Mucosa of rectum (tissue), 2 donors: ENCODE results near the gene FLNA.

Experiments used
- H3K27ac ChIP-seq, 2 donors: one replicate each; pipeline ENCODE4 v1.7.0; 2013; ENCODE audit warnings: inconsistent platforms in 2 of 2, low read depth in 2 of 2, low read length in 2 of 2
- H3K27me3 ChIP-seq, 2 donors: one replicate each; pipeline ENCODE4 v1.7.0; 2013; ENCODE audit warnings: low read length in 2 of 2; ENCODE audit not compliant: control insufficient read depth in 2 of 2, insufficient read depth in 2 of 2
- H3K36me3 ChIP-seq, 2 donors: one replicate each; pipeline ENCODE4 v1.7.0; 2013; ENCODE audit warnings: low read length in 2 of 2; ENCODE audit not compliant: control insufficient read depth in 2 of 2, insufficient read depth in 2 of 2
- H3K4me1 ChIP-seq, 2 donors: one replicate each; pipeline ENCODE4 v1.7.0; 2013; ENCODE audit warnings: low read length in 2 of 2, mild to moderate bottlenecking in 1 of 2; ENCODE audit not compliant: control insufficient read depth in 2 of 2, insufficient read depth in 2 of 2
- H3K4me3 ChIP-seq, 2 donors: one replicate each; pipeline ENCODE4 v1.7.0; 2013; ENCODE audit warnings: low read length in 2 of 2
- H3K9ac ChIP-seq, 2 donors: one replicate each; pipeline ENCODE4 v1.7.0; 2013; ENCODE audit warnings: low read length in 2 of 2, low read depth in 1 of 2, mild to moderate bottlenecking in 1 of 2
- H3K9me3 ChIP-seq, 2 donors: one replicate each; pipeline ENCODE4 v1.7.0; 2013; ENCODE audit warnings: low read length in 2 of 2; ENCODE audit not compliant: control insufficient read depth in 2 of 2
- donor health status: healthy.
- donor health status: Normal muscosa, but diverticular disease.

Gene FLNA

GRCh38 chrX:154334496-154334895 lies 39.9 kb downstream of the FLNA start:
- no peaks in the 10 kb centered on the region for H3K4me1 ChIP-seq
- no peaks in the 10 kb centered on the region for H3K36me3 ChIP-seq
- H3K9me3 ChIP-seq: no peaks in the 10 kb centered on the region
- H3K4me3 ChIP-seq: no peak overlapping the region
- H3K9ac ChIP-seq: no peak overlapping the region
- no peak overlapping the region for H3K27ac ChIP-seq
- peaks cover 8 to 12% of the 10 kb centered on the region in 2 donors for H3K27me3 ChIP-seq

DNA sequence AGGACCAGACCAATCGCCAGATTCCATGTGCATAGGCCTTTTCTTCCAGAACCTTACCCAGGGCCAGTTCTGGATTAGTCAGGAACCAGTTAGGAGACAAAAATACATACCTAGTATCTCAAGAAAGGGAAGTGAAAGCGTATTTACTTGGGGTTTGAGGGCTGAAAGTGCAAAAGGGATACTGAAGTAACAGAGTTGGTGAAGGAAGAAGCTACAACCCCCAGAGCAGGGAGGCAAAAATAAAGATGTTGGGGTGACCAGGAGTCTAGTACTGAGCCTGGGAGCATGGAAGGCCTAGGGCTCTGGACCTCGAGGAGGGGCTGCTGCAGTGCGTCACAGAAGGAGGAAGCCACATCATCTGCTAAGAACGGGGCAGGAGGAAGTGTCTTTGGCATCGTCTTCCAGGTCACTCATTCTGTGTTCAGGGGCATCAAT lies 40.6 kb downstream of the FLNA start:
- Histone ChIP-seq H3K9me3 (no peaks in the 10 kb centered on the region), H3K36me3 (no peaks in the 10 kb centered on the region), H3K4me3 (no peak overlapping the region), H3K9ac (no peak overlapping the region), H3K4me1 (no peaks in the 10 kb centered on the region), H3K27ac (no peak overlapping the region), H3K27me3 (peaks cover 9 to 15% of the 10 kb centered on the region in 2 donors)

GRCh38 chrX:154333116-154333515 lies 41.3 kb downstream of the FLNA start:
- no peaks in the 10 kb centered on the region for H3K9me3 ChIP-seq
- H3K27me3 ChIP-seq: peaks cover 12 to 18% of the 10 kb centered on the region in 2 donors
- H3K27ac ChIP-seq: no peak overlapping the region
- H3K4me1 ChIP-seq: no peaks in the 10 kb centered on the region
- H3K4me3 ChIP-seq: no peak overlapping the region
- no peak overlapping the region for H3K9ac ChIP-seq
- H3K36me3 ChIP-seq: no peaks in the 10 kb centered on the region

- H3K9ac ChIP-seq: no peak overlapping the region
- H3K36me3 ChIP-seq: no peaks in the 10 kb centered on the region
- H3K4me1 ChIP-seq: no peaks in the 10 kb centered on the region
- peaks cover 17 to 18% of the 10 kb centered on the region in 2 donors for H3K27me3 ChIP-seq
- H3K27ac ChIP-seq: no peak overlapping the region
- no peaks in the 10 kb centered on the region for H3K9me3 ChIP-seq
- H3K4me3 ChIP-seq: no peak overlapping the region
These were observed 41.9 kb downstream of the FLNA start for GRCh38 chrX:154332561-154332960.

GRCh38 chrX:154329294-154329693 lies 45.1 kb downstream of the FLNA start:
- H3K9me3 ChIP-seq: no peaks in the 10 kb centered on the region
- H3K27me3 ChIP-seq: peaks cover 24 to 33% of the 10 kb centered on the region in 2 donors
- H3K4me1 ChIP-seq: no peaks in the 10 kb centered on the region
- no peaks in the 10 kb centered on the region for H3K36me3 ChIP-seq
- no peak overlapping the region for H3K9ac ChIP-seq
- no peak overlapping the region for H3K27ac ChIP-seq
- H3K4me3 ChIP-seq: no peak overlapping the region

GRCh38 chrX:154328646-154329045 lies 45.8 kb downstream of the FLNA start:
- Histone ChIP-seq H3K27ac (no peak overlapping the region), H3K4me3 (no peak overlapping the region), H3K4me1 (no peaks in the 10 kb centered on the region), H3K9ac (no peak overlapping the region), H3K9me3 (no peaks in the 10 kb centered on the region), H3K36me3 (no peaks in the 10 kb centered on the region), H3K27me3 (peaks cover 27 to 32% of the 10 kb centered on the region in 2 donors)

DNA sequence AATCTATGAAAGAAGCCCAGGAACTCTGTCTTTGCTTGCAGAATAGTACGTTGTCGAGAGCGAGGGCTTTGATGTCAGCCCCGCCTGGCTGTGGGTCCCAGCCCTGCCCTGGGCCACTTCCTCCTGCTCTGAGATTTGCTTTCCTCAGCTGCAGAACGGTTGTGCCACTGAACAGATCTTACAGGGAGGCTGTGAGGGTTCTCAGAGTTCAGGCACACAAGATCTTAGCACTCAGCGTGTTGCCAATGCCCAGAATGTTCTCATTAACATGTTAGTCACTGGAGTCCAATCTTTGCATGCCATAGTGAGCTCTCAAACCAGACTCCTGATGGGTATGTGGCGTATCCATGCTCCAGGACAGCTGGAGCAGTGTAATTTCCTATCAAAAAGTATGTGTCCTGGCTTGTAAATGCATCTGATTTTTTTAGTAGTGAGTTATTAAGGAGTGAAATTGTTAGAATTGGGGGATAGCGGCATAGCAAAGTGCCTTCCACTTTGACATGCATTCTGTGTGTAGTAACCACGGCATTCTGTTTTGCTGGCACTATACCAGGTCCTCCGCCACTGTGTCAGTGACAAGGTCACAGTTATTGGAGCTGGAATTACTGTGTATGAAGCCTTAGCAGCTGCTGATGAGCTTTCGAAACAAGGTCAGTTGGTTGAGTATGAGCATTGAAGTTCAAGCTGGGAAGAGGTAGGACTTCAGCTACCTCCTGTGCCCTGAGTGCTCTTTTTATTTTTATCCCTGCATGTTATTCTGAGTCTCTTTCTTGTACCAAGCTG lies 47.2 kb downstream of the FLNA start:
- Histone ChIP-seq H3K9ac (no peak overlapping the region), H3K4me3 (no peak overlapping the region), H3K27me3 (peaks cover 29 to 35% of the 10 kb centered on the region in 2 donors), H3K36me3 (no peaks in the 10 kb centered on the region), H3K9me3 (no peaks in the 10 kb centered on the region), H3K27ac (no peak overlapping the region), H3K4me1 (no peaks in the 10 kb centered on the region)

GRCh38 chrX:154325541-154325940 lies 48.9 kb downstream of the FLNA start:
- H3K4me1 ChIP-seq: no peaks in the 10 kb centered on the region
- no peak overlapping the region for H3K27ac ChIP-seq
- H3K4me3 ChIP-seq: no peak overlapping the region
- H3K36me3 ChIP-seq: no peaks in the 10 kb centered on the region
- H3K27me3 ChIP-seq: peaks cover 34 to 37% of the 10 kb centered on the region in 2 donors
- H3K9ac ChIP-seq: no peak overlapping the region
- H3K9me3 ChIP-seq: no peaks in the 10 kb centered on the region

DNA sequence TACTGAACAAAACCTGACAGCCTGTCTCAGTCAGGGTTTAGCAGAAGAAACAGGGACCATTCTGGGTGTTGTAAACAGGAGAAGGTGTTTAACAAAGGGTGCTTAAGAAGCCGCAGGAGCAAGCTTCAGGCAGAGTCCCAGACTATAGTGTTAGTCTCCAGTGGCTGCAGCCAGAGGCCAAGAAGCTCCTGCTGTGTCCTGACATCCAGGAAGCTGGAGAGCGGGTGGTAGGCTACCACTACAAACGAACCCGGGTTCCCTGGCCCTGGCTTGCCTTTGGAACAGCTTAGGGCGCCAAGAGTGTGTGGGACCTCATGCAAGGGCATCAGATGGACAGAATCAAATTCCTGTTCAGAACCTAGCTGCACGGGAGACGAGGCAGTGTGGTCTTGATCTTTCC lies 50.9 kb downstream of the FLNA start:
- peaks cover 28 to 33% of the 10 kb centered on the region in 2 donors for H3K27me3 ChIP-seq
- no peaks in the 10 kb centered on the region for H3K36me3 ChIP-seq
- H3K4me1 ChIP-seq: no peaks in the 10 kb centered on the region
- no peak overlapping the region for H3K9ac ChIP-seq
- no peak overlapping the region for H3K4me3 ChIP-seq
- H3K27ac ChIP-seq: no peak overlapping the region
- H3K9me3 ChIP-seq: no peaks in the 10 kb centered on the region

DNA sequence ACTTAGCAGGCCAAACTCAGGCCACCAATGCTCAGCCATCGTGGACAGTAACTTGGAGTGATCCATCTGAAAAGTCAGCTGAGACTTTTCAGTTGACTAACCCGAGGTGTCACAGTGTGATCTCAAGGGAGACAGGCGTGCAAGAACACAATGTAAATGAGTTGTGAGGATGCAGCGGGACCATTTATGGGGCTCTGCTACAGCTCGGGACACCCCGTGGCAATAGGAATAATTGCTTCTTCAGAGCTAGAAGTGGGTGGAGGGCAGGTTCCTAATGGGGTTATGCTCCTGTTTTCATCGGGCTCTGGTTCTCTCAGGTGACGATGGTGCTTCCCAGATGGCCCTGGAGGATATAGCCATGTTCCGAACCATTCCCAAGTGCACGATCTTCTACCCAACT lies 51.5 kb downstream of the FLNA start:
- peaks cover 28 to 32% of the 10 kb centered on the region in 2 donors for H3K27me3 ChIP-seq
- no peaks in the 10 kb centered on the region for H3K4me1 ChIP-seq
- H3K27ac ChIP-seq: no peak overlapping the region
- no peak overlapping the region for H3K9ac ChIP-seq
- no peaks in the 10 kb centered on the region for H3K36me3 ChIP-seq
- H3K9me3 ChIP-seq: no peaks in the 10 kb centered on the region
- H3K4me3 ChIP-seq: no peak overlapping the region
